PFSK-1 (cell line): ENCODE data around the gene TMPRSS5.

ENCODE experiments used
- FOXP2 ChIP-seq: optimal IDR thresholded peaks from 2 replicates; pipeline ENCODE3; 2011; ENCODE audit warnings: borderline replicate concordance, control low read depth, inconsistent platforms; ENCODE audit not compliant: insufficient read depth; ENCODE audit errors: extremely low read length, extremely low read depth
- POLR2AphosphoS5 ChIP-seq: IDR thresholded peaks from 2 replicates; pipeline ENCODE4 v1.6.1; 2012; ENCODE audit warnings: low read depth, mild to moderate bottlenecking, control low read depth, low read length, moderate library complexity
- SIN3A ChIP-seq: IDR thresholded peaks from 2 replicates; pipeline ENCODE4 v1.6.1; 2012; ENCODE audit warnings: mild to moderate bottlenecking, low read length, moderate library complexity, borderline replicate concordance; ENCODE audit not compliant: insufficient read depth
- TAF1 ChIP-seq: IDR thresholded peaks from 2 replicates; pipeline ENCODE4 v1.6.1; 2012; ENCODE audit warnings: low read length, control low read depth, borderline replicate concordance; ENCODE audit not compliant: insufficient read depth
- TF ChIP-seq, protein P1 (sequence below), 2 experiments: IDR thresholded peaks; 2 replicates each; pipeline versions ENCODE4 v1.6.1 to v1.8.0; 2011 to 2012; ENCODE audit warnings: low read depth in 2 of 2, low read length in 2 of 2, control low read depth in 1 of 2, inconsistent platforms in 1 of 2, mild to moderate bottlenecking in 1 of 2, moderate library complexity in 1 of 2; ENCODE audit not compliant: insufficient read depth in 1 of 2

The TMPRSS5 gene

DNA sequence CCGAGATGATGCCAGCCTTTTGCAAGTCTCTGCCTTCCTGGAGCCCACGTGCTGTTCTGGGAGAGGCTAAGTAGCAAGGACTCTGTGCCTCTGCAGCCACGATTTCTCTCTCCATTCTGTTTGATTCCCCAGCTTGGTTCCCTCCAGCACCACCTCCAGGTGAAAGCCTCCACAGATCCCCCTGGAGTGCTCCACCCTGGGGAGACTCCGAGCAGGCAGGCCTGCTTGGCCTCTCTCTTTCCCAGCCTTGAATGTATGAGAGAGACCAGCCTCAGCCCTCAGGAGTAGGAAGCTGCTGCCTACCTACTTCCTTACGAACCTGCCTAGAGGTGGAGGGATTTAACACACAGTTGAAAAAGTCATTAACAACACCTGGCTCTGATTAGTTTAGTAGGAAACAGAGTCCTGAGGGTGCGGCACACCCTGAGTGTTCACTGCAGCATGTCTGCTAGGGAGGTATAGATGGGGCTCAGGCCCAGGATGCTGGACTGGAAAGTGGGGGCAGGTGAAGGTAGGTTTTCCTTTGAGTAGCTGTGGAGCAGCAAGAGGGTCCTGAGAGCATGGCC, 22.5 kb downstream of the TMPRSS5 start:
- TF ChIP-seq, protein P1, sequence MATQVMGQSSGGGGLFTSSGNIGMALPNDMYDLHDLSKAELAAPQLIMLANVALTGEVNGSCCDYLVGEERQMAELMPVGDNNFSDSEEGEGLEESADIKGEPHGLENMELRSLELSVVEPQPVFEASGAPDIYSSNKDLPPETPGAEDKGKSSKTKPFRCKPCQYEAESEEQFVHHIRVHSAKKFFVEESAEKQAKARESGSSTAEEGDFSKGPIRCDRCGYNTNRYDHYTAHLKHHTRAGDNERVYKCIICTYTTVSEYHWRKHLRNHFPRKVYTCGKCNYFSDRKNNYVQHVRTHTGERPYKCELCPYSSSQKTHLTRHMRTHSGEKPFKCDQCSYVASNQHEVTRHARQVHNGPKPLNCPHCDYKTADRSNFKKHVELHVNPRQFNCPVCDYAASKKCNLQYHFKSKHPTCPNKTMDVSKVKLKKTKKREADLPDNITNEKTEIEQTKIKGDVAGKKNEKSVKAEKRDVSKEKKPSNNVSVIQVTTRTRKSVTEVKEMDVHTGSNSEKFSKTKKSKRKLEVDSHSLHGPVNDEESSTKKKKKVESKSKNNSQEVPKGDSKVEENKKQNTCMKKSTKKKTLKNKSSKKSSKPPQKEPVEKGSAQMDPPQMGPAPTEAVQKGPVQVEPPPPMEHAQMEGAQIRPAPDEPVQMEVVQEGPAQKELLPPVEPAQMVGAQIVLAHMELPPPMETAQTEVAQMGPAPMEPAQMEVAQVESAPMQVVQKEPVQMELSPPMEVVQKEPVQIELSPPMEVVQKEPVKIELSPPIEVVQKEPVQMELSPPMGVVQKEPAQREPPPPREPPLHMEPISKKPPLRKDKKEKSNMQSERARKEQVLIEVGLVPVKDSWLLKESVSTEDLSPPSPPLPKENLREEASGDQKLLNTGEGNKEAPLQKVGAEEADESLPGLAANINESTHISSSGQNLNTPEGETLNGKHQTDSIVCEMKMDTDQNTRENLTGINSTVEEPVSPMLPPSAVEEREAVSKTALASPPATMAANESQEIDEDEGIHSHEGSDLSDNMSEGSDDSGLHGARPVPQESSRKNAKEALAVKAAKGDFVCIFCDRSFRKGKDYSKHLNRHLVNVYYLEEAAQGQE (IDR thresholded peaks at IDR 0.05; ENCODE audit: insufficient read depth in 1 of 2, low read depth in 2 of 2, low read length in 2 of 2) = no peak
- TF ChIP-seq TAF1 (no peak), FOXP2 (no peak), POLR2AphosphoS5 (no peak)

DNA sequence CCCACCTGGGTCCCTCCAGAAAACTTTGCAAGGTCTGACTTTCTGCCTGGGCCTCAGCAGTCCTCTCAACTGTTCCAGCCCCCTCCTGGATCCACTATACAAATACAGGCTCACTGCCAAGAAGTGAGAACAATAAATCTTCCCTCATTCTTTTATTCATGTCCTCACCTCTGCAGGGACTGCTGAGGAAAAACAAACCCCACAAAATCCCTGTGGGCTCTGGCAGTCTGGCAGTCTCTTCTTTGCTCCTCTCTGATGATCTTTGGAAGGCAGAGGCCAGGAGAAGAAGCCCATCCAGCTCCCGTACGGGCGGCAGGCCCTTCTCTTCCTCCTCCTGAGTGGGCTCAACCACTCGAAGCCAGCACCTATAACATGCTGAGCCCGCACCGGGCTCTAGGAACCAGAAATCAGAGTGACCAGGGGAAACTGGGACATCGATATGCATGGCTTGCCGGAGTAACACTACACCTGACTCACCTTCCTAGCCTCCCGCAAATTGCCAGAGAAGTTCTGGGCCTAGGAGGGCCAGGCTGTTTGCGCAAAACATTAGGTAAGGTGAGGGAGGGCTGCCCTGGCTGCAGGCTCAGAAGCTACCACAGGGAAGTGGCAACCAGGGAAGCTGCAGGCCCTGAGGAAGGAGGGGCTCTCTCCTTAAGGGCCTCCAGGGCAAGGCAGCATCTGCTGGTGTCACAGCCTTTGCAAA, 24.2 kb downstream of the TMPRSS5 start:
- TF ChIP-seq, protein P1 (IDR thresholded peaks at IDR 0.05; ENCODE audit: insufficient read depth in 1 of 2, low read depth in 2 of 2, low read length in 2 of 2) = no peak
- TF ChIP-seq FOXP2 (no peak), SIN3A (no peak), POLR2AphosphoS5 (no peak), TAF1 (no peak)

DNA sequence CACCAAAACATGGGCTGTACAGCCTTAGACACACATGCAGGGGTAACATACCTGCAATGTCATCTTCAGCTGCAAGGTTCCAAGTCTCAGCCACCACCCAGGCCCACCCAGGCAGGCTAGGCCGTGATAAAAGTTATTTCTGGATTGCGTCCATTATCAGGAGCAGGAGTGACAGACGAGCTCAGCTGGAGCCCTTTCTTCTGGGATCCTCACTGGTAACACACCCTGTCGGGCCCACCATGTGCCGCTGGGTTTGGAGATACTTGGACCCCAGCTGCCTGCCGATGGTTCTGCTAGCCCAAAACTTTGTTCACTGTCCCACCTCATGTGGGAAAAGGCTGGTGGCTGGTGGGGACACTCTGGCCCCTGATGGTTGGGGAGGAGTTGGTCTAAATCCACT, 24.8 kb downstream of the TMPRSS5 start:
- TF ChIP-seq POLR2AphosphoS5 (no peak), TAF1 (no peak), SIN3A (no peak), FOXP2 (no peak)
- TF ChIP-seq, protein P1 (IDR thresholded peaks at IDR 0.05; ENCODE audit: insufficient read depth in 1 of 2, low read depth in 2 of 2, low read length in 2 of 2) = no peak

DNA sequence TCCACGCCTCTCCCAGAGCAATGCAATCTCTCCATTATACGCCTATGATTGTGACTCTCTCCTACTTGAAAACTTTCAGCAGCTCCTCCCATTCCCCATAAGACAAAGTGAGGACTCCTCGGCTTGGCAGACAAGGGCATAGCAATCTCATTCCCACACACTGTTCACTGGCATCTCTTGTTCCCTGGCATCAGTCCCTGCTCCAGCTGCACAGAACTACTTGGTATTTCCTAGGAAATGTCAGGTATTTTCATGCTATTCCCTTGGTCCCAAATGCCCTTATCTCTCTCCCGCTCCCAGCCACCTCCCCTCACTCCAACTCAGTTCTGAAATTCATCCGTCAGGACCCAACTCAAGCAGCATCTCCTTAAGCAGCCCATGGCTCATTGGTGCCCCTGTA, 28.4 kb downstream of the TMPRSS5 start:
- TF ChIP-seq SIN3A (no peak), TAF1 (no peak), FOXP2 (no peak), POLR2AphosphoS5 (no peak)
- TF ChIP-seq, protein P1 (IDR thresholded peaks at IDR 0.05; ENCODE audit: insufficient read depth in 1 of 2, low read depth in 2 of 2, low read length in 2 of 2) = no peak
